Fibroblast of skin of abdomen (primary cell): ENCODE results near the gene ZFHX3.
"Not testable (repeated sequence)": the region's sequence is repeated elsewhere in the genome, so short reads cannot be mapped to it uniquely, and the experiment has no call there.

Experiments
- DNase-seq: peaks from one replicate; pipeline ENCODE4 v3.0.0-alpha.2; 2013

The ZFHX3 gene

DNA sequence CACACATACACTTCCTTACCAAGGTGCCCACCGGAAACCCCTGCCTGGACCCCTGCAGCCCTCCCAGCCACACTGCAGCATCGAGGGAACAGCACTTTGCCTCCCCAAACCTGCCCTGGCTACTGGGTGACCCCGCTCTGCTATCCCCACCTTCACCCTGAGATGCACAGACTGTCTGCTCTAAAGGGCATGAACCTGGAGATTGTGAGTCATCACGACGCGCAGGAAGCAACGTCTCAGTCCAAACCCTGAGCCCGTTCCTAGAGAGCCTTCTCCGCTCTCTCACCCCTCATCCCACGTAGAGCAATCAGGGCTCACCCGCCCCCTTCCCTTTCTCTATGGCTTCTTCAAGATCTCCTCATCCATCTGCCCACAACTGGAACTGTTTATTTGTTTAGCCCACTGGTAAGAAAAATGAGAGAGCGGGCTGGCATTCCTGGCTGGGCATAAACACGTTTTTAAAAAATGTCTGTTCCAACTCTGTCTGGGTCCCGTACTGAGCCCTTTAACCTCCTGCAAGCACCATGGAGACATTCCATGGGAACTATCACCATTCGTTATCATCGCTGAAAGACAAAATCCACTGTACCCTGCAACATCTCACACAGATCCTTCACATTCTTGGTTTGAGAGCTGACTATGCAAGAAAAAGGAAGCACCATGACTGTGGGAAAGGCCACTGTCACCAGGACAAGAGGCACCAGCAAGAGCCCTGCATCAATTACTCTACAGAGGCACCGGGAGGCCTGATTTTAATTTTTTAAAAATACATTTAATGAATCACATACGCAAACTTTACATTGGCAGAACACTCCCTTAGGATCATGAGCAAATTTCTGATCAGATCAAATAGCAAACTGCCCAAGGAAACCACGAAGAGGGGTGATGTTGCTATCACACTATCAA is 28.2 kb downstream of the ZFHX3 start:
- DNase-seq, result peak; percentile 60

DNA sequence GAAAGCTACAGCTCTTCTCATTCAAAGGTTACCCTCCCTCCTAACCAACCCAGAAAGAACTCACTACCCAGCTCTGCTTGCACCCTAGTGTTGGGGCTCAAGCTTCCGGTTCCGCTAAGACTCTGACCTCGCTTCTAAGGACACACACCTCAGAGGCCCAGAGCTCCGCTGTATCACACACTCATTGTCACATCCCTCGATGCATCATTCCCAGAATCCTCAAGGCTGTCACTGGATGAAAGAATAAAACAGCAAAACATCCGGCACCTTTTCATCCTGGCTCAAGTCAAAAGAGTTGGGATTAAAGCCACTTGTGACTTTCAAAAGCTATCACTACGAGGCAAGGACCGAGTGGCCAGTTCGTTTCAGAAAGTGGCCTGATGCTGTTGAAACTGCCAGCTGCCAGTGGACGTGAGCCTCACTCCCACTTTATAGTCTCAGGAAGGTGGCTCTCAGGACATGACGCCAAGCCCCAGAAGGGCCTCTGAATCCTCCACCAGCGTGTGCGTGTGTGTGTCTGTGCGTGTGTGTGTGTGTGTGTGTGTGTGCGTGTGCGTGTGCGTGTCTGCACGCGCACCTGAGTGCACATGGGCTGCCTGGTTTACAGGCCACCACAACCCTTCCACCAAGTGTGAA is 29.0 kb downstream of the ZFHX3 start:
- DNase-seq, result no peak

GRCh38 chr16:73017321-73017720 is 30.6 kb downstream of the ZFHX3 start:
- DNase-seq, result no peak

DNA sequence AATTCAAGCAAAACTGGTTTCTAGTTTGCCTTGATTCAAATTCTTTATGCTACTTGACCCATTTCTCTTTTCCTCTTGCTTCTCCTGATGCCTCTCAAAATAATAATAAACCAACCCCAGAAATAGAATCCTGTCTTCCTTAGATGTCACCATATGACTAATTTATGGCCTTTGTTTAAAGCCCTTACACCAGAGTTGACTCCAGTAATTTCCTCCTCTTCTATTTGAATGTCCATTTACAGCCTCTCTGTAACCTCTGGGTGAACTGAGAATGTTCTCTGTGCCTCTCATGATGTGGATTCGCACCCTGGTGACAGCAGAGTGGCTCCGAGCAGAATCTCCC is 31.5 kb downstream of the ZFHX3 start:
- no peak for DNase-seq

DNA sequence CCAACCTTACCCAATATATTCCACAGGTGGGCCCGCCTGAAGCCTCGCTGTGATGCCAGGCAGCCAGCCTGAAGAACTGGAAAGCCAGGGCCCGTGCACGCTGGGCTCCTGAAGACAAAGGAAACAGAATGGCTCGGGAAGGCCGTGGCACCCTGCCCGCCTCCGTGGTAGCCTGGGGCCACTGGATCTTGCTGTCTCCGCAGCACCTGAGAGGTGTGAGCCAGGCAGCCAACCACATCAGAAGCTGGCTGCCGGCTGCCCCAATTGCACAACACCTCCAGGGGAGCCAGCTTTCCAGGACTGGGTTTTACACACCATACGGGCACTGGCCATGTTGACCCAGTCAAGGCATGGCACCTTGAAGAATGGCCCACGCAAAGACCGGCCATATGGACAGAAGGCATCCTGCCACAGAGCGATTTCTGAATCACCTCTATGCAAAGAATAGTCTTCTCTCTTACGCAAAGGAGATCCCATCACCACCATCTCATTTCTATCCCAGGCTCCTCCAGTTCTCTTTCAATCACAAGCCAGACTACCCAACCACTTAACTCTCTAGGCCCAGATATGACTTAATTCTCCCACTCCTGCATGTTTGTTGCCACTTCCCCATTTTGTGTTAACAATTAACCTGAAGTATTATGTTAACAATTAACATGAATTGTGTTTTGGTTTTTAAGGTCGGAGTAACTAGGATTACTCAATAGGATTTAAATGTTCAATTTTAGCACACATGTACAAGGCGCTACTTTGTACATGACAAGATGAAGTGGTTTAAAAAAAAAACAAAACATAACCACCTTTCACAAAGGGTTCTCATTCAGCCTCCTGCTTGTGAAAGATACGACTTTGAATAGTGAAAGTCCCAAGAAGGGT is 32.1 kb downstream of the ZFHX3 start:
- DNase-seq, result no peak

GRCh38 chr16:73014768-73015167 is 33.2 kb downstream of the ZFHX3 start:
- DNase-seq, result no peak

GRCh38 chr16:73013974-73014373 is 34.0 kb downstream of the ZFHX3 start:
- DNase-seq, result no peak

DNA sequence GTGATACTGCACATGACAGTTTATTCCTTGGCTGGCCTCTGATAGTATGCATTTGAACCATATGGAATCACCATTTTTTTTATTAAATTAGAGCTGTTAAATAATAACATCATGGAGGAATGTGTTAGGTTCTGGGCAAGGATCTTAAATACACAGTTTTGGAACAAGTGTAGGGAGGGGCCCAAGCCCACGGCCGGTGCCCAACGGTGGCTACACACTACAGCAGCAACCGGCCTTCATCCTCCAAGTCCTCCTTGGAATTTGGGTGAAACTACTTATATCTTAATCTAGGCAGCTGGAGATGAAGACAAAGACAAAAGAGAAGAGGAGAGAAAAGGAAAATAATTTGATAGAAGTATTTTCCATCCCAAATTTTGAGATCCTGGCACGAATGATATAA is 35.6 kb downstream of the ZFHX3 start:
- DNase-seq, result no peak

DNA sequence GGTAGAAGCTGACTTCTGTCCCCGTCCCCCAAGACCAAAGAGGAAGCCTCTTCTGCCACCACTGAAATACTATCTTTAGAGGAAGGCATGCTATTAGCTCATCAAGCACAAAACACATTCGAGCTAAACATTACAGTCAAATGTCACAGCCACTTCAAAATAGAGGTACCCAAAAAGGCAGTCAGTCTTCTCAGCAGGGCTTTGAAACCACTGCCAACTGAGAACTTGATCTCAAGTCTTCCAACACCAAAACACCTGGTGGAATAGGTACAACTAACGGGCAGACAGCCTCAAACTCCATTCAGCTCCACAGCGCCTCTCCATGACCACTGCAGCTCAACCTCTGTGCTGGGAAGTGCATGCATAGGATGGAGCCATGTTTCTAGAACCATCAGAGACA is 36.0 kb downstream of the ZFHX3 start:
- DNase-seq, result no peak

GRCh38 chr16:73010150-73010676 is 37.7 kb downstream of the ZFHX3 start:
- no peak for DNase-seq

DNA sequence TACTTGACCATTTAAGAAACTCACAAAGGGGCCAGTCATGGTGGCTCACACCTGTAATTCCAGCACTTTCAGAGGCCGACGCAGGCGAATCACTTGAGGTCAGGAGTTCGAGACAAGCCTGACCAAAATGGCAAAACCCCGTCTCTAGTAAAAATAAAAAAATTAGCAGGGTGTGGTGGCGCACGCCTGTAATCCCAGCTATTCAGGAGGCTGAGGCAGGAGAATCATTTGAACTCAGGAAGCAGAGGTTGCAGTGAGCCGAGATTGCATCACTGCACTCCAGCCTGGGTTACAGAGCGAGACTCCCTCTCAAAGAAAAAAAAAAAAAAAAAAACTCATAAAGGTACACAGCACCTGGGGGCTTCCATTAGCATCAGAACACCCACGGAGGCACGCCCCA is 38.2 kb downstream of the ZFHX3 start:
- DNase-seq, result not testable (repeated sequence)

DNA sequence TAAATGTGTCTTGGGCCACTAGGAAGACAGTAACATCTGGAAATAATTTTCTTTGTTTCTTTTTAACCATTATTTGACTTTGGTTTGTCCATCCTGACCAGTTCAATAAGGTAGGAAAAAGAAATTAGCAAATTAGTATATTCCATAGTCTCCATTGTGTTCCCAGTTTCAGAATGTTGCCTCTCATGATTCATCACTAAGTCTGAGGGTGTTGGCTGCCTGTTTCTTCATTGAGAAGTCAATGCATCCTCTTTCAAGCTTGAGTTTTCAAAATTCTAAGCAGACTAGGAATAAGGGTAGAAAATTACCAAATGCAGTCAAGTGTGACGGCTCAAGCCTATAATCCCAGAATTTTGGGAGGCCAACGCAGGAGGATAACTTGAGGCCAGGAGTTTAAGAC is 41.9 kb downstream of the ZFHX3 start:
- no peak for DNase-seq

- DNase-seq, result peak; percentile 94
Observed at GRCh38 chr16:73002866-73003265, 45.1 kb downstream of the ZFHX3 start.

GRCh38 chr16:73000907-73001521 is 46.9 kb downstream of the ZFHX3 start:
- DNase-seq, result no peak

DNA sequence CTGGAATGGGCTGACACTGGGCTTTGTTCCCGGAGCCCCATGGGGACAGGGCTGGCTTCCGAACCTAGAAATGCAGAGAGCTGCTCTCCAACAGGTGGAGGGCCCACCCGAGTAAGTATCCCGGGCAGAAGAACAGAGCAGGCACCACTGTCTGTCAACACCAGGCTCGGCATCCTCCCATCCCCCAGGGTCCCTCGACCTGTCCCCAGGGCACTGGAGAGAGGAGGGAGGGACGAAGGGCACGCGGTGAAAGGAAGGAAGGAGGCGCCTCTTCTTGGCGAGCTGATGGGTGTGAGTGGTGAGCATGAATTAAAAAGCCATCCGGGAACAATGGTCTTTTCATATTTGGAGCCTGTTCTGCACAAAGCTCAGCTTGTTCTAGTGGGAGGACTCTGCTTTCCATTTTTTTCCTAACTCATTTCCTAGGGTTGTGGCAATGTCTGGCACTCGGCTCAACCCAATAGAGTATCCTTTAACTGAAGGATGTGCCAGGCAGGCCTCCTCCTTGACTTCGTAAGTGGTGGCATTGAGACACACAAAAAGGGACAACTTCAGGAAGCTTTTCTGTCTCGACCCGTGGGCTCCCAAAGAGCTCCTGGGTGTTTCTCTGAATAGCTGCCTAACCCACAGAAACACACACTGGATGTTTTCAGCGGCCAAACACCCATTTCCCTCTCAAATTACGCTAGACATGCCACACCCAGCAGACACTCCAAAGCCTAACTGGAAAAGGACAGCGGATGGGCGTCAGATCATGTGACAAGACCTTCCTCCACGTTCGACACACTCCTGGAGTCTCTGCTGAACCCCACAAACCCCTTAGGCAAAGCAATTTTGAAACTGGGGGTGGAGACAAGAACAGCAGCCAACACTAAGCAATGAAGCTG is 47.7 kb downstream of the ZFHX3 start:
- DNase-seq, result no peak

DNA sequence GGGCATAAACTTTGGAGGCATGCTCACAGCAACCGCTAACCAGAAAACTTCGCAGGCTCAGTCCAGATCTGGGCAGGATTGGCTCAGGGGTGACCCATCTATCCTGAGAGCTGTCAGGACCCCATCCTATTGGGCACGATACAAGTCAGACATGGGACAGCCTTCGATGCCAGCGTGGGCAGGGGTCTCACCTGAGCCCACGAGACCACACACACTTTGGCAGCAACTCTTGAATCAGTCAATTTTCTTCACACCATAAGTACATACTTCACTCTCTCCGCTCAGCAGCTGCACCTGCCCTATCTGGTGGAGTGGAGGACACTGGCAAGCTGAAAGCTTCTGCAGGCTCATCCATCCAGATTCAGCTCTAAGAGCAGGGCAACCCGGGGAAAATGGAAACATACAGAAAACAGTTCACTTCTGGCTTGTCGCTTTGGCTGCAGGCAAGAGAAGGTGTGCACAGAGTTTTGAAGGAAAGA is 48.3 kb downstream of the ZFHX3 start:
- no peak for DNase-seq

DNA sequence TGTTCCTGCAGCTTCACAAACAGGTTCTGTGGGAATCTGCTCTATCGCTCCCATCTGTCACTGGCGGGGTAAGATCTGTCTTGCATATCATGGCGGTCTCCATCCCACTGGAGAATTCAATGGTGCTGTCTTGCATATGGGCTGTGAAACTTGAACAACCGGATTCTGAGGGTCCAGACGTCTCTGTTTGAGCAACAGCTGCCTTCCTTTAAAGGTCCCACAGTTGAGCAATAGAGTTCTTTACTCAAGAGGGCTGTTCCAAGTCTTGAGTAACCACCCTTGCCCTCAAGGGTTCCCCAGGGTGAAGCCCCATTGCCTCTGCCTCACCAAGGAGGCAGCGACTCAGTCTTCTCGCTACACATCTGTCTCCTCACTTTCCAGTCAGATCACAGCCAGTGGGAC is 50.8 kb downstream of the ZFHX3 start:
- DNase-seq, result no peak

GRCh38 chr16:72996291-72997062 is 51.5 kb downstream of the ZFHX3 start:
- DNase-seq, result no peak

GRCh38 chr16:72995882-72996270 is 52.1 kb downstream of the ZFHX3 start:
- not testable (repeated sequence) for DNase-seq

- DNase-seq, result no peak
Observed at GRCh38 chr16:72995151-72995881, 52.6 kb downstream of the ZFHX3 start.
